HG03196 (cell line): ENCODE measurements around the gene SERPINE1.

Experiments
- ATAC-seq: cut with Tn5 transposase; IDR thresholded peaks from one replicate; pipeline ENCODE4 v1.9.1; 2021; ENCODE audit not compliant: unreplicated experiment

SERPINE1 gene

GRCh38 chr7:101151908-101152651 lies 25.2 kb downstream of the SERPINE1 start:
- no peak for ATAC-seq

GRCh38 chr7:101153969-101154692 lies 27.2 kb downstream of the SERPINE1 start, which contains the start of gene AP1S1:
Gene AP1S1 (plus strand): TSS chr7:101154476. CDS start chr7:101154515, 39 bp downstream.
- peak; percentile 75 for ATAC-seq

- ATAC-seq: peak; percentile 20
Measured at GRCh38 chr7:101154693-101155102, 27.8 kb downstream of the SERPINE1 start.

- no peak for ATAC-seq
Measured at GRCh38 chr7:101155303-101155702, 28.4 kb downstream of the SERPINE1 start.

- no peak for ATAC-seq
Measured at GRCh38 chr7:101156277-101156676, 29.4 kb downstream of the SERPINE1 start.

GRCh38 chr7:101156866-101157589 lies 30.1 kb downstream of the SERPINE1 start:
- ATAC-seq: no peak

- no peak for ATAC-seq
Measured at GRCh38 chr7:101159696-101160674, 33.1 kb downstream of the SERPINE1 start.

GRCh38 chr7:101160910-101161309 lies 34.0 kb downstream of the SERPINE1 start:
- no peak for ATAC-seq

GRCh38 chr7:101161692-101162471 lies 35.0 kb downstream of the SERPINE1 start:
- ATAC-seq: no peak

GRCh38 chr7:101162551-101163278 lies 35.8 kb downstream of the SERPINE1 start:
- ATAC-seq: no peak

GRCh38 chr7:101163279-101164070 lies 36.6 kb downstream of the SERPINE1 start:
- no peak for ATAC-seq

GRCh38 chr7:101164071-101164840 lies 37.4 kb downstream of the SERPINE1 start:
- ATAC-seq: no peak

- ATAC-seq: peak; percentile 79
Measured at GRCh38 chr7:101165075-101165957, 38.4 kb downstream of the SERPINE1 start, which contains the start of gene VGF. Gene VGF (minus strand): TSS chr7:101165569. CDS start chr7:101164843, 726 bp downstream.

GRCh38 chr7:101165958-101166647 lies 39.2 kb downstream of the SERPINE1 start:
- no peak for ATAC-seq

GRCh38 chr7:101166648-101166908 lies 39.7 kb downstream of the SERPINE1 start:
- ATAC-seq: no peak
